Esophagus (tissue), 2 donors: ENCODE measurements around the gene LIPG. TPM values are rescaled to one million over a fixed set of nuclear protein-coding genes. Genes with fewer than 3 reads are reported as not detected.

Experiments used
- H3K27ac ChIP-seq, 2 donors: one replicate each; pipeline ENCODE4 v1.5.1; 2013; ENCODE audit warnings: low read depth in 2 of 2, mild to moderate bottlenecking in 2 of 2, inconsistent platforms in 1 of 2, low read length in 1 of 2, moderate library complexity in 1 of 2
- H3K27me3 ChIP-seq, 2 donors: one replicate each; pipeline ENCODE4 v1.6.1; 2013; ENCODE audit warnings: low read length in 2 of 2, control low read depth in 1 of 2, mild to moderate bottlenecking in 1 of 2; ENCODE audit not compliant: insufficient read depth in 2 of 2, control insufficient read depth in 1 of 2
- H3K36me3 ChIP-seq, 2 donors: one replicate each; pipeline ENCODE4 v1.6.1; 2013; ENCODE audit warnings: low read length in 1 of 2; ENCODE audit not compliant: control insufficient read depth in 2 of 2, insufficient read depth in 2 of 2
- H3K4me1 ChIP-seq, 2 donors: one replicate each; pipeline ENCODE4 v1.6.1; 2013; ENCODE audit warnings: low read length in 1 of 2; ENCODE audit not compliant: control insufficient read depth in 2 of 2, insufficient read depth in 2 of 2
- H3K4me3 ChIP-seq, 2 donors: one replicate each; pipeline ENCODE4 v1.5.1; 2013; ENCODE audit warnings: low read length in 2 of 2, mild to moderate bottlenecking in 2 of 2, low read depth in 1 of 2, moderate library complexity in 1 of 2
- H3K9me3 ChIP-seq, 2 donors: one replicate each; pipeline ENCODE4 v1.6.1; 2013; ENCODE audit warnings: mild to moderate bottlenecking in 2 of 2, low read depth in 1 of 2, low read length in 1 of 2, moderate library complexity in 1 of 2; ENCODE audit not compliant: control insufficient read depth in 2 of 2, insufficient read depth in 1 of 2
- WGBS, 2 donors: extraction: QIAGEN DNeasy Blood & Tissue Kit; methylation state at CpG; one replicate each; pipeline ENCODE4 v1.1.7; 2013; 5-methylcytosine and 5-hydroxymethylcytosine counted together
- polyA plus RNA-seq, 2 donors: library from polyadenylated mRNA; stranded (reverse); fragments of 200-250 nt; gene quantifications; one replicate each; pipeline ENCODE4 v1.2.3, GENCODE V29; 2013
- donor health status: healthy with polysubstance abuse.
- donor health status: Bipolar disorder and iron deficiency.

The LIPG gene
- polyA plus RNA-seq, 2 donors = 0.47 to 1.4 TPM

- no peaks in the 10 kb centered on the region for H3K36me3 ChIP-seq
- H3K27me3 ChIP-seq = peaks cover 0 to 3% of the 10 kb centered on the region in 2 donors
- peaks cover 0 to 3% of the 10 kb centered on the region in 2 donors for H3K4me1 ChIP-seq
- no peak overlapping the region for H3K27ac ChIP-seq
- H3K4me3 ChIP-seq = no peak overlapping the region
- WGBS, 2 donors = 40 to 48% methylated on average over 8 of the region's 8 CpGs
- no peaks in the 10 kb centered on the region for H3K9me3 ChIP-seq
Measured at GRCh38 chr18:49597157-49597931, 35.5 kb downstream of the LIPG start.

DNA sequence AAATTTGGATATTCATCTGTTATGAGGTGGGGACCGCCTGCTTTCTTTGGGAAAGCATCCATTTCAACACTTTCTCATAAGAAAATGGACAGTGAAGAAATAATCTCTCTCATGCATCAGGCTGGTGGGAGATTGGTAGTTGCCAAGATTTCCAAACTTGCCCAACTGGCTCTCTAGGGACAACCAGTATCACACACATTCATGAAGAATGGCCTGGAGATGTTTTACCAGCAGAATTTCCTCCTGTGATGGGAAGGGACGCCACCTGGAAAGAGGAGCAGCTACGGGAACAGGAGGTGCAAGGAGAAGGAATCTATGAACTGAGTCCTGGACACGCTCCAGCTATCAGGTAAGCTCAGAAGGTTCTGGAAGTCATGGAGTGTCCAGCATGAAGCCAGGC, 39.4 kb downstream of the LIPG start:
- Histone ChIP-seq H3K27me3 (peaks cover 0 to 3% of the 10 kb centered on the region in 2 donors), H3K4me1 (peaks cover 0 to 3% of the 10 kb centered on the region in 2 donors), H3K27ac (no peak overlapping the region), H3K9me3 (no peaks in the 10 kb centered on the region), H3K36me3 (no peaks in the 10 kb centered on the region), H3K4me3 (no peak overlapping the region)
- WGBS, 2 donors = 91 to 96% methylated on average over 4 of the region's 4 CpGs

DNA sequence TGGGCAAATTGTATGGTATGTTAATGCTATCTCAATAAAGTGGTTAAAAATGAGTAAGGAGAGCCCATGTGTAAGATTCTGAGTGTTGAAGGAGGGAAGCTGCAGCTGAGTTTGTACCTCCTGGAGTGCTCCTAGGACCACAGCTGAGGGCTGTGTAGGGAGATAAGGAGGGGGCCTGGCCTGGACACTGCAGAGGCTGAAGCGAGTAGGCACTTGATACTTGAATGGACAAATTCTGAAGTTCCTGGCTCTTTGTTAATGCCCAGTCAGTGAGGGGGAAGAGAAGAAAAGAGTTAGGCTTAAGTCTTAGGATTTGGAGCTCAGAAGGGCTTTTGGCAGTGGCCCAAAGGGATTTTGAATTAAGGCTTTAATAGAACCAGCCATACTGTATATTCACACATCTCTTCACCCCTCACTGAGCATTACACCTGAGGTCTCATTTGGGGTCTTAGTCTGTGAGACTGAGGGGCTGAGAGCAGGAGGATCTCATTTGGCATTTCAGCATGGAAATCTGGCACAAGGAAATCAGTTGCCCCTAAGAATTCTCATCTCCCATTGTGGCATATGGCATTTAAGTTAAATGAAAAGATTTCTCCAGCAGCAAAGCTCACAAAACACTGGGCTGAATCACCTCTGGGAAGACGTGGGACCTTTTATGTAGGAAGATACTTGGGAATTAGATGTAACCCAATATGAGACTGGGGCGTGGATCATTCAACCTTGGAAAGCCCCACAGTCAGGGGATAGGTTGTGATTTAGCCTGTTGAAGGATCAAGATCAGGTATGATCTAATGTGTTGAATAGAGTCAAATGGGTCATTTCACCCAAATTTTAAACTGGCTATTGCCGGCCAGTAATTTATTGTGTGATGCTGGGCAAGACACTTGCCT, 46.8 kb downstream of the LIPG start:
- 81 to 82% methylated on average over 4 of the region's 4 CpGs for WGBS, 2 donors

DNA sequence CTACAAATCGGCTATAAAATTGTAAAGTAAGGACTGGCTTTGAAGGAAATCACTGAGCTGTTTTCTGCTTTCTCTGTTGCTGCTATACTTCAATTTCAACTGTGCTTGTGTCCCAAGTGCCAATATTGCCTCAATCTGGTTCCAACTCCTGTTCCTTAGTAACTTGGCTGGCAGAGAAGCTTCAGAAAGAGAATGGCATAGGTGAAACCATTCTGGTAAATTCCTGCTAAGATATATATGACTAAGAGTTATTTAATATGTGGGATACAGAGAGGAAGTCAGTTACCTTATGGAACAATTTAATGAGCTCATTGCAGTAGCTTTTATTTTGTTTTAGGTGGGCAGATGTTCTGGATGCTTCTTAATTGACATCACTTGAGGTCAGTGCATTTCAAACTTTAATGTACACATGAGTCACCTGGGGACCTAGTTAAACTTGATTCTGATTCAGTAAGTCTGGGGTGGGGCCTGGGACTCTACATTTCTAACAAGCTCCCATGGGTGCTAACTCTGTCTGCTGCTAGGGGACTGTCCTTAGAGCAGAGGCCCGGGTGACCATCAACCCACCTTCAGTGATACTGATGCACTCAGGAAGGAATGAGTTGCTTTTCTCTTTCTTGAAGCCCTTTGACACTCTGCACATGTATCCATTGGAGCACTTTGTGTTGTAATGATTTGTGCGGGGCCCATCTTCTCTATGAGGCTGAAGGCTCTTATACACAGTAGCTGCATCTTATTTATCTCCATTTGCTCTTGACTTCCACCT, 47.6 kb downstream of the LIPG start:
- 90 to 92% methylated on average over 3 of the region's 3 CpGs for WGBS, 2 donors
- peak overlapping the region; percentile 7 to 85 for H3K27ac ChIP-seq

More for the DNA sequence above, 46.8 kb downstream of the LIPG start:
- H3K9me3 ChIP-seq = no peaks in the 10 kb centered on the region
- no peak overlapping the region for H3K4me3 ChIP-seq
- peaks cover 0 to 3% of the 10 kb centered on the region in 2 donors for H3K27me3 ChIP-seq
- H3K27ac ChIP-seq = peak overlapping the region in 1 of 2 donors; percentile 51
- no peaks in the 10 kb centered on the region for H3K36me3 ChIP-seq
- peaks cover 0 to 4% of the 10 kb centered on the region in 2 donors for H3K4me1 ChIP-seq

GRCh38 chr18:49610022-49610445, 48.2 kb downstream of the LIPG start:
- Histone ChIP-seq H3K27ac (peak overlapping the region; percentile 7 to 85), H3K4me1 (peaks cover 0 to 4% of the 10 kb centered on the region in 2 donors), H3K9me3 (no peaks in the 10 kb centered on the region), H3K36me3 (no peaks in the 10 kb centered on the region), H3K4me3 (no peak overlapping the region), H3K27me3 (peaks cover 0 to 3% of the 10 kb centered on the region in 2 donors)
- WGBS, 2 donors = 50 to 75% methylated on average over 3 of the region's 3 CpGs

More for the DNA sequence above, 47.6 kb downstream of the LIPG start:
- Histone ChIP-seq H3K4me1 (peaks cover 0 to 4% of the 10 kb centered on the region in 2 donors), H3K27me3 (peaks cover 0 to 3% of the 10 kb centered on the region in 2 donors), H3K36me3 (no peaks in the 10 kb centered on the region), H3K9me3 (no peaks in the 10 kb centered on the region), H3K4me3 (no peak overlapping the region)

DNA sequence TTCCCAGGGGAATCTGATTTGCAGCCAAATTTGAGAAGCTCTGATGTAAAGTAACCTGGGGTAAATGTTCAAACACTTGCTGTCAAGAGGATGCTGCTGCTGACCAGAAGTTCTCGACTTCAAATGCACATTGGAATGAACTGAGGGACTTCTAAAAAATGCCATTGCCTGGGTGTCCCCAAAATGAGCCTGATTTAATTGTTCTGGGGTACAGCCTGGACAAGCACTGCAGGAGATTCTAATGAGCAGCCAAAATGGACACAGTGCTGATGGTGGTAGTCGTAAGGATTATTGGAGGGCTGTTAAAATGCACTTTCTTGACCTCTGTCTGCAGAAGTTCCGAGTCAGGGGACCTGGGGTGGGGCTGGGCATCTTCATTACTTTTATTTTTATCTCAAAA, 49.5 kb downstream of the LIPG start:
- Histone ChIP-seq H3K36me3 (no peaks in the 10 kb centered on the region), H3K27ac (no peak overlapping the region), H3K27me3 (no peaks in the 10 kb centered on the region), H3K4me1 (peaks cover 0 to 4% of the 10 kb centered on the region in 2 donors), H3K4me3 (no peak overlapping the region), H3K9me3 (no peaks in the 10 kb centered on the region)
- WGBS, 2 donors = 91 to 92% methylated on average over 3 of the region's 3 CpGs

- H3K36me3 ChIP-seq = no peaks in the 10 kb centered on the region
- 73 to 76% methylated on average over 11 of the region's 11 CpGs for WGBS, 2 donors
- no peaks in the 10 kb centered on the region for H3K9me3 ChIP-seq
- no peak overlapping the region for H3K27ac ChIP-seq
- H3K4me1 ChIP-seq = peaks cover 0 to 4% of the 10 kb centered on the region in 2 donors
- no peak overlapping the region for H3K4me3 ChIP-seq
- no peaks in the 10 kb centered on the region for H3K27me3 ChIP-seq
Measured at GRCh38 chr18:49612515-49613033, 50.7 kb downstream of the LIPG start.

- H3K36me3 ChIP-seq = no peaks in the 10 kb centered on the region
- H3K4me3 ChIP-seq = no peak overlapping the region
- 58 to 60% methylated on average over 7 of the region's 7 CpGs for WGBS, 2 donors
- no peaks in the 10 kb centered on the region for H3K27me3 ChIP-seq
- no peak overlapping the region for H3K27ac ChIP-seq
- no peaks in the 10 kb centered on the region for H3K9me3 ChIP-seq
- peaks cover 0 to 4% of the 10 kb centered on the region in 2 donors for H3K4me1 ChIP-seq
Measured at GRCh38 chr18:49613141-49613640, 51.3 kb downstream of the LIPG start.
